Smooth muscle cell (in vitro differentiated cells): ENCODE results near the gene GRIN2A. TPM values are rescaled to one million over a fixed set of nuclear protein-coding genes. Genes with fewer than 3 reads are reported as not detected.

Source experiments
- DNase-seq: peaks from one replicate; lab custom pipeline; 2025; ENCODE audit not compliant: unreplicated experiment; lab: John Stamatoyannopoulos, UW
- H2AFZ ChIP-seq: fragments of 200-600 bp; sonication (generic); 2 replicates; pipeline ENCODE4 v1.6.0; 2016; ENCODE audit warnings: antibody characterized with exemption, low read depth, mild to moderate bottlenecking
- H3F3A ChIP-seq: fragments of 200-600 bp; sonication (generic); 2 replicates; pipeline ENCODE4 v1.6.0; 2017; ENCODE audit warnings: antibody characterized with exemption, low read depth
- H3K27ac ChIP-seq: fragments of 200-600 bp; sonication (generic); 2 replicates; pipeline ENCODE4 v1.5.1; 2016; ENCODE audit warnings: low read depth, mild to moderate bottlenecking
- H3K27me3 ChIP-seq: fragments of 200-600 bp; sonication (generic); 2 replicates; pipeline ENCODE4 v1.6.1; 2016; ENCODE audit warnings: low read depth, mild to moderate bottlenecking
- H3K36me3 ChIP-seq: fragments of 200-600 bp; sonication (generic); 2 replicates; pipeline ENCODE4 v1.5.1; 2016; ENCODE audit warnings: low read depth
- H3K4me1 ChIP-seq: fragments of 200-600 bp; sonication (generic); 2 replicates; pipeline ENCODE4 v1.5.1; 2016; ENCODE audit warnings: low read depth
- H3K4me2 ChIP-seq: fragments of 200-600 bp; sonication (generic); 2 replicates; pipeline ENCODE4 v1.6.0; 2016; ENCODE audit warnings: mild to moderate bottlenecking
- H3K4me3 ChIP-seq: fragments of 200-600 bp; sonication (generic); 2 replicates; pipeline ENCODE4 v1.5.1; 2016; ENCODE audit warnings: mild to moderate bottlenecking
- H3K79me2 ChIP-seq: fragments of 200-600 bp; sonication (generic); 2 replicates; pipeline ENCODE4 v1.6.0; 2016; ENCODE audit warnings: low read depth, mild to moderate bottlenecking
- H3K9ac ChIP-seq: fragments of 200-600 bp; sonication (generic); 2 replicates; pipeline ENCODE4 v1.6.0; 2016; ENCODE audit warnings: low read depth
- H3K9me3 ChIP-seq: fragments of 200-600 bp; sonication (generic); replicated peaks from 2 replicates; pipeline ENCODE4 v1.5.1; 2016; ENCODE audit warnings: low read depth
- H4K20me1 ChIP-seq: fragments of 200-600 bp; sonication (generic); 2 replicates; pipeline ENCODE4 v1.6.0; 2016; ENCODE audit warnings: low read depth
- WGBS: methylation state at CpG from one replicate; pipeline ENCODE4 v1.1.7; 2016; ENCODE audit warnings: low lambda C conversion rate; 5-methylcytosine and 5-hydroxymethylcytosine counted together
- polyA plus RNA-seq: library from polyadenylated mRNA; unstranded; fragments of >200 nt; fragmentation: Nextera tagmentation; extraction: Ambion mirVana; gene quantifications from 2 replicates; pipeline ENCODE4 v1.2.1, GENCODE V29; 2016
- total RNA-seq: library from RNA; depleted of rRNA; stranded (reverse); fragments of >200 nt; gene quantifications from 2 replicates; pipeline ENCODE4 v1.2.3, GENCODE V29; 2014
- TF ChIP-seq, protein P1 (sequence below): fragments of 200-600 bp; sonication (generic); IDR thresholded peaks from 2 replicates; pipeline ENCODE4 v1.5.1; 2017; ENCODE audit warnings: borderline replicate concordance, mild to moderate bottlenecking, antibody characterized with exemption; ENCODE audit not compliant: insufficient read depth, poor library complexity, severe bottlenecking

Gene GRIN2A
- total and polyA plus RNA-seq, 2 experiments from 2014 or later: 0.02 to 0.13 TPM

DNA sequence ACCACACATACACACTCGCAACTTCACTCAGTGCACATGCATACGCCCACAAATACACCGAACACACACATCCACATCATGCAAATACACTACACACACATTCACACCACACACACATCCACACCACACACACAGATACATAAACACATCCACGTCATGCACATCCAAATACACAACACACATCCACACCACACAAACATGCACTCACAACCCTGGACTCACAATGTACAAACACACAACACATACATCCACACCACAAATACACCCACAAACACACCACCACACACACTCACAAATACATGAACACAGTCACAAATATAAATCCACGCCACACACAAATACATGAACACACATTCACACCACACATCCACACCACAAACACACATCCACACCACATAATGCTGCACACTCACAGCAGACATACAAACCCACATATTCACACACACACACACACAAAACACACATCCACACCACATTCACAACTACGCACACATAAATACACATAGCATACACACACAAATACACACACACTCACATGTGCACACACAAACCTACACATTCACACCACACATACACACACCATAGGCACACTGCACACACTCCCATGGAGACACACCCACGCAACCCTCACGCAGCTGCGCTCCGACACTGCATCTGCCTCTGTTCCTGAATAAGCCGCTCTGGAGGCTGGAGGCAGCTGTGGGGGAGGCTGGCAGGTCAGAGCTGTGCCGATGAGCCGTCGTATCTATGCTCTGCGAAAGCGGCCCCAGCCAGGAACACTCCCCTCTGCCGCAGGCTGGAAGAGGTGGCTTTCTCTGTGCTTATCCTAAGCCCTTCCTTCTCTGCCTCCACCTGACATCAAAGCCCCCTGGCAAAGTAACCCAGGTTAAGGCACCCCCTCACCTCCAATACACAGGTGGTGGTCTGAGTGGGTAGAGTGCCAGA lies 141.8 kb downstream of the GRIN2A start:
- no peak overlapping the region for H3K4me3 ChIP-seq
- H3K4me2 ChIP-seq: no peak overlapping the region
- no peak overlapping the region for H3K9ac ChIP-seq
- no peaks in the 10 kb centered on the region for H3K9me3 ChIP-seq
- no peak overlapping the region for H2AFZ ChIP-seq
- no peaks in the 10 kb centered on the region for H3K27me3 ChIP-seq
- H3K36me3 ChIP-seq: no peaks in the 10 kb centered on the region
- H3F3A ChIP-seq: no peaks in the 10 kb centered on the region
- H3K27ac ChIP-seq: no peak overlapping the region
- H4K20me1 ChIP-seq: no peaks in the 10 kb centered on the region
- TF ChIP-seq, protein P1, sequence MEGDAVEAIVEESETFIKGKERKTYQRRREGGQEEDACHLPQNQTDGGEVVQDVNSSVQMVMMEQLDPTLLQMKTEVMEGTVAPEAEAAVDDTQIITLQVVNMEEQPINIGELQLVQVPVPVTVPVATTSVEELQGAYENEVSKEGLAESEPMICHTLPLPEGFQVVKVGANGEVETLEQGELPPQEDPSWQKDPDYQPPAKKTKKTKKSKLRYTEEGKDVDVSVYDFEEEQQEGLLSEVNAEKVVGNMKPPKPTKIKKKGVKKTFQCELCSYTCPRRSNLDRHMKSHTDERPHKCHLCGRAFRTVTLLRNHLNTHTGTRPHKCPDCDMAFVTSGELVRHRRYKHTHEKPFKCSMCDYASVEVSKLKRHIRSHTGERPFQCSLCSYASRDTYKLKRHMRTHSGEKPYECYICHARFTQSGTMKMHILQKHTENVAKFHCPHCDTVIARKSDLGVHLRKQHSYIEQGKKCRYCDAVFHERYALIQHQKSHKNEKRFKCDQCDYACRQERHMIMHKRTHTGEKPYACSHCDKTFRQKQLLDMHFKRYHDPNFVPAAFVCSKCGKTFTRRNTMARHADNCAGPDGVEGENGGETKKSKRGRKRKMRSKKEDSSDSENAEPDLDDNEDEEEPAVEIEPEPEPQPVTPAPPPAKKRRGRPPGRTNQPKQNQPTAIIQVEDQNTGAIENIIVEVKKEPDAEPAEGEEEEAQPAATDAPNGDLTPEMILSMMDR: no peak
- no peaks in the 10 kb centered on the region for H3K4me1 ChIP-seq
- no peaks in the 10 kb centered on the region for H3K79me2 ChIP-seq
- DNase-seq: no peak
- WGBS: 61% methylated on average over 17 of the region's 17 CpGs

DNA sequence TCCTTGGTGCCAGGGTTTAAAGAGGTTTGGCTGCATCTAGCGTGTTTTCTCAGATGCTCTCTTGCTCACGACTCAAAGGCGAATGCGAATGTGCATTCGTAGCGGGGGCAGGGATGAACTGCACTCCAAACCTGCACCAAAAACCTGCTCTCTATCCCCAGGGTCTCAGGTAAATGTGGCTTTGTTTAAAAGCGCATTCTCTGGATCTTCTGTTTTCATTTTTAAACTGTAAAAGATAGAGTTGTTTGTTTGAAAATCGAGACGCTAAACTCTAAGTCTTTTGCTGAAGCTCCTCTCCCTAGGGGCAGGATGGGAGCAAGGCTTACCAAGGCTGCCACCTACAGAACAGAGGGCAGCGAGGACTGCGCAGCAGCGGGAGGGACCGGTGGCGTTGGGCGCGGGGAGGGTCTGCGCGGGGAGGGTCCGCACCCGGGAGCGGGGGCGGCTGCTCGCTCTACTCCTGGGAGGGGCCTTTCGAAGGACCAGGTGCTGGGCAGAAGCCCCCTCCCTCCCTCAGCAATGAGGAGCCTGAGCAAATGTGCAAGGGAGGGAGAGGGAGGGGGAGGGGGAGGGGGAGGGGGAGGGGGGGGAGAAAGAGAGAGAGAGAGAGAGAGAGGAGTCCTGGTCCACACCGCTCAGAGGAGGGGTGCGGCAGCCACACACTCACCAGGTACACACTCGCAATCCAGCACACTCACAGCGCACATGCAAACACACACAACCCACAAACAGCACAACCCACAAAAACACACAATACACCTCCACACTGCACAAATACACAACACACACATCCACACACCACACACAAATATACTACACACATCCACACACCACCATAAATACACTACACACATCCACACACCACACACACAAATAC lies 142.8 kb downstream of the GRIN2A start:
- H3F3A ChIP-seq: no peaks in the 10 kb centered on the region

DNA sequence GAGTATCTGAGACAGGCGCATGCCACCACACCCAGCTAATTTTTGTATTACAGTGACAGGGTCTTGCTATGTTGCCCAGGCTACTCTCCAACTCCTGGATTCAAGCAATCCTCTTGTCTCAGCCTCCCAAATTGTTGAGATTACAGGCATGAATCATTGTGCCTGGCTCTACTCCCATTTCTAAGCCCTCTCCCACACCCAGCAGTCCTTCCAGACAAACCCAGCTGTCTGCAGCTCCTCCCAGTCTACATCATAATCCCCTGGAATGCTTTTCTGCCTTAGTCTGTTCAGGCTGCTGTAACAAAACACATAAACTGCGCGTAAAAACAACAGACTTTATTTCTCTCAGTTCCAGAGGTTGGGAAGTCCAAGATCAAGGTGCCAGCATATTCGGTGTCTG lies 144.5 kb downstream of the GRIN2A start:
- Histone ChIP-seq H2AFZ (no peak overlapping the region), H3K27me3 (no peaks in the 10 kb centered on the region), H3K9me3 (no peaks in the 10 kb centered on the region), H3F3A (no peaks in the 10 kb centered on the region), H3K27ac (peak overlapping the region; percentile 87), H4K20me1 (no peaks in the 10 kb centered on the region), H3K79me2 (no peaks in the 10 kb centered on the region), H3K4me1 (no peaks in the 10 kb centered on the region), H3K4me2 (peak overlapping the region; percentile 15), H3K4me3 (no peak overlapping the region), H3K9ac (no peak overlapping the region), H3K36me3 (no peaks in the 10 kb centered on the region)
- TF ChIP-seq, protein P1: no peak
- 62% methylated on average over 4 of the region's 4 CpGs for WGBS
- no peak for DNase-seq

More for the DNA sequence above, 142.8 kb downstream of the GRIN2A start:
- H3K4me1 ChIP-seq: no peaks in the 10 kb centered on the region
- DNase-seq: no peak
- peak overlapping the region; percentile 39 for H3K4me3 ChIP-seq
- H3K9ac ChIP-seq: no peak overlapping the region
- H4K20me1 ChIP-seq: no peaks in the 10 kb centered on the region
- no peaks in the 10 kb centered on the region for H3K79me2 ChIP-seq
- no peaks in the 10 kb centered on the region for H3K9me3 ChIP-seq
- H3K27ac ChIP-seq: no peak overlapping the region
- 6% methylated on average over 24 of the region's 28 CpGs for WGBS
- H3K36me3 ChIP-seq: no peaks in the 10 kb centered on the region
- H3K27me3 ChIP-seq: no peaks in the 10 kb centered on the region
- TF ChIP-seq, protein P1: no peak
- H2AFZ ChIP-seq: peak overlapping the region; percentile 83
- H3K4me2 ChIP-seq: peak overlapping the region; percentile 87
